HepG2 (cell line): ENCODE measurements around the gene KIAA0825. TPM values are rescaled to one million over a fixed set of nuclear protein-coding genes. Genes with fewer than 3 reads are reported as not detected.

Experiments
- ATAC-seq: fragments of 200-7000 bp; cut with Tn5 transposase; 3 replicates; pipeline ENCODE4 v1.9.1; 2020; ENCODE audit warnings: mild to moderate bottlenecking, moderate library complexity
- BruUV-seq: library from RNA; stranded (reverse); fragments of 400-500 nt; replicated peaks from 2 replicates; lab custom pipeline; 2021; lab: Mats Ljungman, UMichigan
- CTCF ChIA-PET: fragments of 300-600 bp; formaldehyde crosslinking; extraction: SDS; loops from one replicate; lab custom pipeline; 2021; ENCODE audit warnings: low total read pairs, inconsistent platforms, low intra/inter-chr PET ratio; lab: Yijun Ruan, JAX
- POLR2A ChIA-PET: fragments of 350-600 bp; sonication (Branson Sonifier 250); formaldehyde crosslinking; loops from one replicate; lab custom pipeline; 2020; ENCODE audit warnings: antibody characterized with exemption, inconsistent platforms; lab: Yijun Ruan, JAX
- DNase-seq: peaks from one replicate; pipeline ENCODE4 v3.0.0-alpha.2; 2015; ENCODE audit warnings: low spot score
- FAIRE-seq: peaks from 3 replicates; lab custom pipeline; 2011; peaks lifted over from hg19 to GRCh38; lab: Jason Lieb, UNC
- H2AFZ ChIP-seq: one replicate; pipeline ENCODE4 v1.6.1; 2011; ENCODE audit warnings: low read length, inconsistent platforms
- H3K27ac ChIP-seq: fragments of 300-600 bp; 3 replicates; pipeline ENCODE4 v1.8.0; 2011; ENCODE audit warnings: mixed run types, mild to moderate bottlenecking, mixed read lengths, low read length, inconsistent platforms; ENCODE audit not compliant: insufficient read depth; ENCODE audit errors: extremely low read length
- H3K27me3 ChIP-seq, 2 experiments: fragments of 200-600 bp in 1 of 2; 2 replicates in 1 of 2; 3 replicates in 1 of 2; pipeline versions ENCODE4 v1.6.0 to v1.8.0; 2011; ENCODE audit warnings: low read length in 2 of 2, mild to moderate bottlenecking in 2 of 2, moderate library complexity in 2 of 2, inconsistent platforms in 1 of 2; ENCODE audit not compliant: insufficient read depth in 2 of 2, control insufficient read depth in 1 of 2
- H3K36me3 ChIP-seq, 2 experiments: fragments of 200-600 bp in 1 of 2; replicated peaks in 1 of 2; 2 replicates in 1 of 2; 3 replicates in 1 of 2; pipeline versions ENCODE4 v1.5.1 to v1.8.0; 2011; ENCODE audit warnings: low read length in 2 of 2, inconsistent platforms in 1 of 2; ENCODE audit not compliant: insufficient read depth in 2 of 2, control insufficient read depth in 1 of 2
- H3K4me1 ChIP-seq: 2 replicates; pipeline ENCODE4 v1.5.1; 2012; ENCODE audit warnings: low read length, inconsistent platforms; ENCODE audit not compliant: insufficient read depth
- H3K4me2 ChIP-seq: 2 replicates; pipeline ENCODE4 v1.6.0; 2011; ENCODE audit warnings: low read depth, low read length, inconsistent platforms
- H3K4me3 ChIP-seq, 3 experiments: fragments of 200-600 bp in 1 of 3; sonication (generic), shearing (Covaris generic) in 1 of 3; replicated peaks in 1 of 3; 2 replicates each; pipeline ENCODE4 v1.5.1; 2011 to 2016; ENCODE audit warnings: low read length in 3 of 3, inconsistent platforms in 2 of 3, low read depth in 2 of 3, mild to moderate bottlenecking in 2 of 3, control low read depth in 1 of 3, mixed read lengths in 1 of 3; ENCODE audit not compliant: insufficient read depth in 1 of 3
- H3K79me2 ChIP-seq: one replicate; pipeline ENCODE4 v1.6.1; 2011; ENCODE audit warnings: low read length, inconsistent platforms; ENCODE audit not compliant: insufficient read depth
- H3K9ac ChIP-seq: 2 replicates; pipeline ENCODE4 v1.6.0; 2011; ENCODE audit warnings: mild to moderate bottlenecking, low read depth, low read length, inconsistent platforms; ENCODE audit not compliant: insufficient read depth
- H3K9me3 ChIP-seq: 2 replicates; pipeline ENCODE4 v1.5.1; 2012; ENCODE audit warnings: mild to moderate bottlenecking, low read length
- H4K20me1 ChIP-seq: 2 replicates; pipeline ENCODE4 v1.6.0; 2011; ENCODE audit warnings: inconsistent platforms, mild to moderate bottlenecking, low read length, moderate library complexity; ENCODE audit not compliant: insufficient read depth
- ATM ChIP-seq: fragments of 450-650 bp; IDR thresholded peaks from 2 replicates; pipeline ENCODE4 v1.7.1; 2017; ENCODE audit warnings: mild to moderate bottlenecking, borderline replicate concordance
- FIP1L1 ChIP-seq: fragments of 200-400 bp; formaldehyde crosslinking; IDR thresholded peaks from 2 replicates; pipeline ENCODE4 v1.6.1; 2018; ENCODE audit warnings: low read depth, mild to moderate bottlenecking, low read length, moderate library complexity, borderline replicate concordance; ENCODE audit not compliant: insufficient read depth
- GTF2F1 ChIP-seq: fragments of 150-350 bp; IDR thresholded peaks from 2 replicates; pipeline ENCODE4 v1.6.1; 2014; ENCODE audit warnings: low read length
- MED13 ChIP-seq: sonication (generic); formaldehyde crosslinking; IDR thresholded peaks from 2 replicates; pipeline ENCODE4 v1.5.0; 2020; ENCODE audit warnings: missing genetic modification reagents
- MTF1 ChIP-seq: sonication (generic); formaldehyde crosslinking; IDR thresholded peaks from 2 replicates; pipeline ENCODE4 v1.5.0; 2020; ENCODE audit warnings: missing genetic modification reagents
- RARA ChIP-seq: IDR thresholded peaks from 2 replicates; pipeline ENCODE4 v1.6.1; 2016; ENCODE audit warnings: missing genetic modification reagents, missing compliant biosample characterization
- SIN3B ChIP-seq: fragments of 150-350 bp; IDR thresholded peaks from 2 replicates; pipeline ENCODE4 v1.6.1; 2014; ENCODE audit warnings: low read length
- THAP7 ChIP-seq: sonication (generic); formaldehyde crosslinking; IDR thresholded peaks from 2 replicates; pipeline ENCODE4 v1.8.1; 2023; ENCODE audit warnings: mild to moderate bottlenecking, missing genetic modification reagents
- TP53 ChIP-seq: sonication (generic); formaldehyde crosslinking; conservative IDR thresholded peaks from 2 replicates; pipeline ENCODE4 v1.4.0; 2020; ENCODE audit warnings: missing genetic modification reagents
- ZNF382 ChIP-seq: sonication (generic); formaldehyde crosslinking; IDR thresholded peaks from 2 replicates; pipeline ENCODE4 v1.5.0; 2020; ENCODE audit warnings: missing genetic modification reagents, mild to moderate bottlenecking, borderline replicate concordance
- ZNF530 ChIP-seq: sonication (generic); formaldehyde crosslinking; IDR thresholded peaks from 2 replicates; pipeline ENCODE4 v1.5.0; 2020; ENCODE audit warnings: low read depth, mild to moderate bottlenecking, missing genetic modification reagents
- ZNF543 ChIP-seq: sonication (generic); formaldehyde crosslinking; IDR thresholded peaks from 2 replicates; pipeline ENCODE4 v1.4.0; 2020; ENCODE audit warnings: mild to moderate bottlenecking, missing genetic modification reagents
- ZNF747 ChIP-seq: sonication (generic); formaldehyde crosslinking; IDR thresholded peaks from 2 replicates; pipeline ENCODE4 v1.8.1; 2023; ENCODE audit warnings: missing genetic modification reagents, mild to moderate bottlenecking, borderline replicate concordance
- WGBS: methylation state at CpG from one replicate; pipeline ENCODE4 v1.1.6; 2017; ENCODE audit warnings: low lambda C conversion rate; 5-methylcytosine and 5-hydroxymethylcytosine counted together
- in situ Hi-C: cut with HindIII; loops from 2 replicates; pipeline ENCODE4 v1.10.0; 2017; ENCODE audit warnings: low pct_unique_long_range_greater_than_20kb; ENCODE audit not compliant: extremely low pct_ligation_motif_present
- intact Hi-C: fragments of 100-400 bp; cut with micrococcal nuclease; formaldehyde crosslinking; loops from one replicate; pipeline ENCODE4 v1.10.0; 2022; ENCODE audit not compliant: unreplicated experiment
- polyA plus RNA-seq, 8 experiments: library from polyadenylated mRNA; depleted of rRNA in 3 of 8; stranded (reverse) in 7 of 8; unstranded in 1 of 8; fragments of >200 nt; fragmentation: Illumina TruSeq in 4 of 8; extraction: Trizol in 4 of 8; gene quantifications; 2 replicates each; pipeline versions ENCODE4 v1.2.1 to v1.2.3, GENCODE V29; 2011 to 2016; ENCODE audit warnings: low read depth in 4 of 8, missing spikeins in 1 of 8, mixed read lengths in 1 of 8; ENCODE audit not compliant: insufficient read depth in 1 of 8
- total RNA-seq, 5 experiments: library from RNA; depleted of rRNA; stranded (reverse); fragments of >200 nt; fragmentation: Illumina TruSeq; extraction: Trizol; gene quantifications; 2 replicates each; pipeline ENCODE4 v1.2.3, GENCODE V29; 2016; ENCODE audit warnings: low read depth in 1 of 5

Gene KIAA0825
- total and polyA plus RNA-seq, 2 of the 13 experiments (the other 11 are each of a cell fraction or from before 2014, with no cell fraction given), result 0.05 to 0.51 TPM

- ChIA-PET POLR2A (no interaction called here), CTCF (no interaction called here)
- intact Hi-C loops (no loop called here), in situ Hi-C loops (no loop called here)
- TF ChIP-seq MED13 (CRISPR knock-in tag) (no peak), THAP7 (CRISPR knock-in tag) (no peak), ATM (no peak), ZNF747 (CRISPR knock-in tag) (no peak), TP53 (no peak), SIN3B (no peak), MTF1 (no peak), RARA (CRISPR knock-in tag) (no peak), ZNF530 (no peak), ZNF543 (no peak), GTF2F1 (no peak), FIP1L1 (no peak), ZNF382 (no peak)
- H4K20me1 ChIP-seq, result no peaks in the 10 kb centered on the region
- no TSS peak for BruUV-seq
- H3K27me3 ChIP-seq, result no peaks in the 10 kb centered on the region
- no peak overlapping the region for H2AFZ ChIP-seq
- H3K36me3 ChIP-seq, result no peaks in the 10 kb centered on the region
- H3K27ac ChIP-seq, result no peak overlapping the region
- H3K9ac ChIP-seq, result no peak overlapping the region
- FAIRE-seq (no peak), DNase-seq (no peak), ATAC-seq (no peak)
- no peaks in the 10 kb centered on the region for H3K79me2 ChIP-seq
- H3K4me1 ChIP-seq, result no peaks in the 10 kb centered on the region
- no peaks in the 10 kb centered on the region for H3K9me3 ChIP-seq
- 7% methylated on average over 1 of the region's 1 CpG for WGBS
- H3K4me3 ChIP-seq, result no peak overlapping the region
- no peak overlapping the region for H3K4me2 ChIP-seq
These were observed 255.5 kb downstream of the KIAA0825 start for GRCh38 chr5:94362857-94363256.
